HG03457 (cell line): Measurements from ENCODE around the gene FADS6.

ENCODE experiments used
- ATAC-seq: cut with Tn5 transposase; IDR thresholded peaks from one replicate; pipeline ENCODE4 v1.9.1; 2021; ENCODE audit warnings: moderate number of reproducible peaks; ENCODE audit not compliant: unreplicated experiment

FADS6 gene

DNA sequence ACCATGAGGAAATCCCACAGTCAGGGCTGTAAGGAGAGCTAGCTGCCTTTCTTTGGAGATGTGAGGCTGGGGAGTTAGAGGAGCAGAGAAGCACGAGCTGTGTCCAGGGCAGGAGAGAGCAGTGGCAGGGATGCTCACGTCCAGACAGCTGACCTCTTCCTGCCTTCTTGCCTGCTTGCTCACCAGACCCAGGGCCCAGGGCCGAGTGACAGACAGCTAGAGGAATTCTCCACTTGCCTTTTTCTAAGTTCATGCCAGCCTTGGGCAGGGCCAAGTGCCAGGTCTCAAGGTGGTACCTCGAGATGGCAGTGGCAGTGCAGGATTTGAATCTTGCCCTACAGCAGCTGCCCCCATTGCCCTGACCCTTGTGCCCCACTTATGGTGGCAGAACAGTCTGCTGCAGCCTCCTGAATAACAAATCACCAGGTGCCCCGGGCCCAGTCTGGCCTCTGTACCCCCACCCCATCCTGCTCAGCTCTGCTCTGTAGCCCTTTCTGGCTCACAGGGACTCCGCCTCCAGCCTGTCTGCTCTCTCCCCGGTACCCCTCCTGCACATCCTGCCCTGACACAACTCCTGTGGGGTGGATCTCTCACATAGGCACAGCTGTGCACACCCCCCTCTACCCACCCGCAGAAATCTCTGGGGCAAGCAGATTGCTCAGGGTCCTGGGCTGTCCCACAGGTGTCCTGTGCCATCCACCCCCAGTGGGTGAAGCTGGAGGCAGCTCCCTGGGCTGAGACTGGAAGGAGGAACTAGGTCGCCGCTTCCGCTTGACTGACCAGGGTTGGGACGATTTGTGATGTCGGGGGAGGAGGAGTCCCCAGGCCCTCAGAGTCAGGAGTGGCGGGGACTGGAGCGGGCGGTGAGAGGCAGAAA, 59.7 kb downstream of the FADS6 start:
- ATAC-seq, result no peak

DNA sequence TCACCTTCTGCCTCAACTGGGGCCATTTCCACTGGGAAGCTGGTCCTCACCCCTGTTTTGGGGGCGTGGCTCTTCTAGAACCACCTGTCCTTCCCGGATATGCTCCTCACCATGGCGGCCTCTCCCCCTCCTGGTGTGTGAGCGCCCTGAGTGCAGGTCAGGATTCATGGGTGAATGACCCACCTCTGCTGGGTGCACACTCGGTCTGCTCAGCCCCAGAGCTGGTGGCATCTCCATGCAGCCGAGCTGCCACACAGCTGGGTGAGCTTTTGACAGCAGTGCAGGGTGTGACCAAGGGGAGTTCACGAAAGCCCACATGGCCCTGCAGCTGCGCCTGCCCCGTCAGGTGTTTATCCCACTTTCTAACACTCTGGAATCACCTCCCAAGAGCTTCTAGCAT, 61.0 kb downstream of the FADS6 start:
- ATAC-seq, result no peak

GRCh38 chr17:74831444-74832146, 61.8 kb downstream of the FADS6 start:
- ATAC-seq, result no peak

DNA sequence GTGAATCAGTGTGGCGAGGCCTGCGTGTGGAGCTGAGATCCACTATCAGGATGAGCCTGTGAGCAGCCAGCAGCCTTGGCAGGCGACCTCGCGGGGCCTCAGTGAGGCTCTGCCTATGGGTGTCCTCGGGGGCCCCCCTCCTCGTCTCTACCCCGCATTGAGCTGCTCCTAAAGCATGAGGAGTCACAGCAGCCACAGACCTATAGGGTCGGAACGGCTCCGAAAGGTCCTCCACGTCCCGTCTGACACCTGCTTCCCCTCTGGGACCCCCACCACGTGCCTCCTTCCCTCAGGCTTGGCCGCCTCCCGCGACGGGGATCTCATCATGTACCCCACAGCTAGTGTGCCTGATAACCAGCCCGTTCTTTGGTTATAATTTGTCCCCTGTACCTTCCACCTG, 62.6 kb downstream of the FADS6 start:
- ATAC-seq, result no peak

- no peak for ATAC-seq
Measured at GRCh38 chr17:74827800-74828199, 65.6 kb downstream of the FADS6 start.
